Nephron progenitor cell (in vitro differentiated cells): ENCODE results near the gene RBM4.
A peak's percentile ranks its signal among the peaks of the same experiment; 100 is the strongest.
"Not testable (repeated sequence)": the region's sequence is repeated elsewhere in the genome, so short reads cannot be mapped to it uniquely, and the experiment has no call there.

Experiments
- DNase-seq: peaks from one replicate; pipeline ENCODE4 v3.0.0; 2021
- H3K27ac Mint-ChIP-seq: 2 replicates; pipeline ENCODE4 v1.8.0; 2021; ENCODE audit warnings: mild to moderate bottlenecking, moderate library complexity, mixed read lengths
- H3K27me3 Mint-ChIP-seq: 2 replicates; pipeline ENCODE4 v1.8.0; 2021; ENCODE audit warnings: mild to moderate bottlenecking, low read depth, mixed read lengths; ENCODE audit not compliant: poor library complexity
- H3K36me3 Mint-ChIP-seq: 2 replicates; pipeline ENCODE4 v1.8.0; 2021; ENCODE audit warnings: low read depth, mixed read lengths
- H3K4me1 Mint-ChIP-seq: 2 replicates; pipeline ENCODE4 v1.8.0; 2021; ENCODE audit warnings: mixed read lengths
- H3K4me3 Mint-ChIP-seq: 2 replicates; pipeline ENCODE4 v1.8.0; 2021; ENCODE audit warnings: mild to moderate bottlenecking, moderate library complexity, mixed read lengths
- H3K9me3 Mint-ChIP-seq: 2 replicates; pipeline ENCODE4 v1.8.0; 2021; ENCODE audit warnings: mild to moderate bottlenecking, moderate library complexity, mixed read lengths
- TF ChIP-seq, protein P1 (sequence below): fragments of 200-600 bp; sonication (generic); IDR thresholded peaks from 2 replicates; pipeline ENCODE4 v1.5.0; 2021; ENCODE audit warnings: antibody characterized with exemption

RBM4 gene

DNA sequence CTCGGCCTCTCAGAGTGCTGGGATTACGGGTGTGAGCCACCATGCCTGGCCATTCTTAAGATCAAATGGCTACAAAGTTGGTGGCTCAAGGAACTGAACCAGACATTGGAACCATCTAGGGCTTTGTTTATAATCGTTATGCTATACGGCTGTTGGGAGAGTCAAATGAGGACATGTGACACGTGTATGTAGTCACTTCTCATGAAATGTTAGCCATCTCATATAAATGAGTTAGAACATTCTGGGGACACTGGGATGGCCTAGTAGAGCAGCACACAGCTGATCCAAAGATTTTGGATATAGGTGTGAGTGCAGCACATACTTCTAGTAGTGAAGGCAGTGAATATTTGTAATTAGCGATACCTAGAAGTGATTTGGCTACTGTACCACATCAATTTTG is 6.6 kb upstream of the RBM4 start:
- TF ChIP-seq, protein P1, sequence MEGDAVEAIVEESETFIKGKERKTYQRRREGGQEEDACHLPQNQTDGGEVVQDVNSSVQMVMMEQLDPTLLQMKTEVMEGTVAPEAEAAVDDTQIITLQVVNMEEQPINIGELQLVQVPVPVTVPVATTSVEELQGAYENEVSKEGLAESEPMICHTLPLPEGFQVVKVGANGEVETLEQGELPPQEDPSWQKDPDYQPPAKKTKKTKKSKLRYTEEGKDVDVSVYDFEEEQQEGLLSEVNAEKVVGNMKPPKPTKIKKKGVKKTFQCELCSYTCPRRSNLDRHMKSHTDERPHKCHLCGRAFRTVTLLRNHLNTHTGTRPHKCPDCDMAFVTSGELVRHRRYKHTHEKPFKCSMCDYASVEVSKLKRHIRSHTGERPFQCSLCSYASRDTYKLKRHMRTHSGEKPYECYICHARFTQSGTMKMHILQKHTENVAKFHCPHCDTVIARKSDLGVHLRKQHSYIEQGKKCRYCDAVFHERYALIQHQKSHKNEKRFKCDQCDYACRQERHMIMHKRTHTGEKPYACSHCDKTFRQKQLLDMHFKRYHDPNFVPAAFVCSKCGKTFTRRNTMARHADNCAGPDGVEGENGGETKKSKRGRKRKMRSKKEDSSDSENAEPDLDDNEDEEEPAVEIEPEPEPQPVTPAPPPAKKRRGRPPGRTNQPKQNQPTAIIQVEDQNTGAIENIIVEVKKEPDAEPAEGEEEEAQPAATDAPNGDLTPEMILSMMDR: no peak
- no peak overlapping the region for H3K4me3 Mint-ChIP-seq
- H3K27ac Mint-ChIP-seq: no peak overlapping the region
- H3K27me3 Mint-ChIP-seq: peaks cover 1% of the 10 kb centered on the region
- DNase-seq: no peak
- peaks cover 88% of the 10 kb centered on the region for H3K36me3 Mint-ChIP-seq
- H3K9me3 Mint-ChIP-seq: peaks cover 4% of the 10 kb centered on the region
- H3K4me1 Mint-ChIP-seq: no peaks in the 10 kb centered on the region

DNA sequence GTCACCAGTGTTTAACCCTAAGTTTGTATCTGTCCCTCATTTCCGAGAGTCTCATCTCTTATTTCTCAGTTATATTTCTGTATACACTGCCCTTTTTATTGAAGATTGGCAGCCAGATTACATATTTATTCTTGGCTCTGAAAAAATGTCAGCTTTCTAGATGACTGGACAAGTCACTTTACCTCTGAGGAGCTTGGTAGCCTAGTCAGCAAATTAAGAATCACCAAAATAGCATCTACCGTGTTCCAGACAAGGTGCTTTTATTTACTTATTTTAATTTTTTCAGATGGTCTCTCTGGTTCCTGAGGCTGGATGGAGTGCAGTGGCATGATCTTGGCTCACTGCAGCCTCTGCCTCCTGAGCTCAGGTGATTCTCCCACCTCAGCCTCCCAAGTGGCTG is 5.6 kb upstream of the RBM4 start:
- Mint-ChIP-seq H3K4me3 (no peak overlapping the region), H3K9me3 (peaks cover 4% of the 10 kb centered on the region), H3K27ac (no peak overlapping the region), H3K36me3 (peaks cover 85% of the 10 kb centered on the region), H3K4me1 (peaks cover 8% of the 10 kb centered on the region), H3K27me3 (peaks cover 3% of the 10 kb centered on the region)
- TF ChIP-seq, protein P1: no peak
- no peak for DNase-seq

DNA sequence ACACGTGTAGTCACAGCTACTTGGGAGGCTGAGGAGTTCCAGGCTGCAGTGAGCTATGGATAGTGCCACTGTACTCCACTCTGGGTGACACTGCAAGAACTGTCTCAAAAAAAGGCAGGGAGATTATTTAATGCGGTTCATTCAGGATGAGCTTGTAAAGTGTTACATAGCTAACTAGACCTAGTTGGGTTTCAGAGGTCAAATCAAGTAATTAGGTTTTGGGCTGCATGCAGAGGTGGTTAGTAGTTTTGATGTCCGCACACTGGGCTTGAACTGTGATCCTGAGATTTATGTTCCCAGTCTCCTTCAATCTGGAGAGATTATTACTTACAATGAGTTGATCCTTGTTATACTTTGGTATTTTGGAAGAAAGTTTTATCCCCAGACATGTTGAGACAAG is 2.1 kb upstream of the RBM4 start:
- DNase-seq: no peak
- Mint-ChIP-seq H3K4me3 (no peak overlapping the region), H3K4me1 (peaks cover 34% of the 10 kb centered on the region), H3K36me3 (peaks cover 71% of the 10 kb centered on the region), H3K27me3 (peaks cover 3% of the 10 kb centered on the region), H3K27ac (peak overlapping the region; percentile 58), H3K9me3 (peaks cover 4% of the 10 kb centered on the region)
- TF ChIP-seq, protein P1: no peak

DNA sequence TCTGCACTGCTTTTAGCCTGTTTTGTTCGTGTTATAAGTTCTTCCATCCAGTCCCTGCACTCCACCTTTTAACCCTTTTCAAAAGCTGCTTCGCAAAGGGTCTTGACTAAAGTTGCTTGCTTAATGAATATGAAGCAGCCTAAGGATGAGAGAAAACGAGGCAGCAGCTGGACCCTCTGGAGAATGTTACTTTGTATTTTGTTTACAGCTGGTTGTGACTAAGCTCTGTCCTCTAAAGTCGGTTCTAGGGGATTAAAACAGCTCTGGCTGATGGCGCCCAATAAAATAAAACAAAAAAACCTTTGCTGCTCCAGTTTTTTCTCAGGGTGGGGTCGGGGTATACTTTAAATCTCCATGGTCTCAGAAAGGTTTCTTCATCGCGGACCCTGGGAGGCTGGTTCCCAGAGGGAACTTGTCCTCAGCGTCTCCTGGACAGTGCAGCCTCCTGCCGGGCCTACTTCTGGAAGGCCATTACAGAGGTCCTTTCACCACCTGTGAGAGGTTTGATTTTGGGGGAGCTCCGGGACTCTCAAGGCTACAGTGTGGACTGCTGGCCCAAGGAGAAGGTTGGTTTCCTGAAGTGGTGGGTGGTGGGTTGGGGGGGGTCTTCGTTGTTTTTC is 836 bp upstream of the RBM4 start:
- H3K4me3 Mint-ChIP-seq: peak overlapping the region; percentile 93
- no peak for DNase-seq
- peaks cover 68% of the 10 kb centered on the region for H3K36me3 Mint-ChIP-seq
- H3K9me3 Mint-ChIP-seq: peaks cover 4% of the 10 kb centered on the region
- peak overlapping the region; percentile 95 for H3K27ac Mint-ChIP-seq
- H3K27me3 Mint-ChIP-seq: peaks cover 3% of the 10 kb centered on the region
- TF ChIP-seq, protein P1: no peak
- H3K4me1 Mint-ChIP-seq: peaks cover 47% of the 10 kb centered on the region

DNA sequence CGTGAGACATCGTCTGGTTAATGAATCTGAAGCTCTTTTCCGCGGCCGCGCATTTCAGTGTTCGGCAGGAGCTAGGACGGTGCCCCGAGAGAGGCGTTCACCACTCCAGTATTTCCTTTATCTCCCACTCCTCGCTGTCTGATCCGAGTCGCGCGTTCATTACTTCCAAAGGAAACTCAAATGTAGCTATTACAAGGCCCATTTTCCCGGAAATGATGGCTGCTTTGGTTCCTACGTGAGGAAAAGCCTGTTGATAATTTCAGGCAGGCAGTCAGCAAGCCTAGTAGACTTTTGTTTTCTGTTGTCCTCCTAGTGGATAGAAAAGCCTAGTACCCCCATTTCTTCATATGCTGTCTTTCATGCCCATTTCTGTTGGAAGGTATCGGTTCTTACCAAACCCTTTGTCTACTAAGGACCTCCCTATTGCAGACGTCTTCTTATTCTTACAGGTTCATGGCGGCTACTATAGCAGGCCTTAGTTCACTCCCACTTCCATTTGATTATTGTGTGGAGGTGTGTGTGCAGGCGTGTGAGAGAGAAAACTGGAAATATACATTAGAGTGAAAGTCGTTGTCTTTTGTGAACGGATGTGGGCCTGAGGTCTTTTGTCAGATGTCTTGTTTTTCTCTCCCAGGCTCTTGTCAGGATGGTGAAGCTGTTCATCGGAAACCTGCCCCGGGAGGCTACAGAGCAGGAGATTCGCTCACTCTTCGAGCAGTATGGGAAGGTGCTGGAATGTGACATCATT is 737 bp downstream of the RBM4 start:
- H3K27me3 Mint-ChIP-seq: peaks cover 3% of the 10 kb centered on the region
- H3K4me3 Mint-ChIP-seq: peak overlapping the region; percentile 93
- H3K27ac Mint-ChIP-seq: peak overlapping the region; percentile 100
- no peak for DNase-seq
- H3K9me3 Mint-ChIP-seq: peaks cover 4% of the 10 kb centered on the region
- peaks cover 74% of the 10 kb centered on the region for H3K36me3 Mint-ChIP-seq
- TF ChIP-seq, protein P1: no peak
- peaks cover 62% of the 10 kb centered on the region for H3K4me1 Mint-ChIP-seq

DNA sequence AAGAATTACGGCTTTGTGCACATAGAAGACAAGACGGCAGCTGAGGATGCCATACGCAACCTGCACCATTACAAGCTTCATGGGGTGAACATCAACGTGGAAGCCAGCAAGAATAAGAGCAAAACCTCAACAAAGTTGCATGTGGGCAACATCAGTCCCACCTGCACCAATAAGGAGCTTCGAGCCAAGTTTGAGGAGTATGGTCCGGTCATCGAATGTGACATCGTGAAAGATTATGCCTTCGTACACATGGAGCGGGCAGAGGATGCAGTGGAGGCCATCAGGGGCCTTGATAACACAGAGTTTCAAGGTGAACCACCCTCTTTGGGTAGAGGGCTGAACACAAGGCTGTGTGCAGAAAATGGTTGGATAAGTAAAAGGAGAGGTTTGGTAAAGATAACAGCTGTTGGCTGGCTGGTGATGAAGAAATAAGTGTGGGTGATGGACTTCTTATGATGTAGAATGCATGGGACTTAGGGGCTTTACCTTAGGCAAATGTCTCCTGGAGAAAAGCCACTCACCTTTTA is 1.4 kb downstream of the RBM4 start:
- H3K36me3 Mint-ChIP-seq: peaks cover 74% of the 10 kb centered on the region
- H3K27me3 Mint-ChIP-seq, H3K9me3 Mint-ChIP-seq, DNase-seq: not testable (repeated sequence)
- H3K27ac Mint-ChIP-seq: peak overlapping the region; percentile 100
- peak overlapping the region; percentile 93 for H3K4me3 Mint-ChIP-seq
- peaks cover 69% of the 10 kb centered on the region for H3K4me1 Mint-ChIP-seq
